Measurements from ENCODE around the gene FAM20C. TPM values are rescaled to one million over a fixed set of nuclear protein-coding genes. Genes with fewer than 3 reads are reported as not detected.

The FAM20C gene
- total RNA-seq, 2 donors from 2014 or later, result 33.5 to 53.5 TPM

DNA sequence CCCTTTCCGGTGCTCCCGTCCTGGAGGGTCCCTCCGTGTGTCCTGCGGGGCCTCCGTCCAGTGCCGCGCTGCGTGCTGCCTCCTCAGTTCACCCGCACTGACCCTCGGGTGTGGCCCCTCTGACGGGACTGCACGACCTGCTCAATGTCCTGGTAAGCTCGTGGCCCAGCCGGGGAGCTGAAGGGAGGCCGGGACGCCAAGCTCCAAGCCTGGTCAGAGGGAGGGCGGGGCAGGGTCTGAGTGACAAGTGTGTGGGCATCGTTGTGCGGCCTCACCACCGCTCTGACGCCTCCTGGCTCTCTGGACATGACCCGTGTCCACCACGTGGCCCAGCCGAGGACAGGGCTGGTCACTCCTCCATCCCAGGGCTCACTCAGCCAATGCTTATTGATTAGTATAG lies 25.9 kb downstream of the FAM20C start:
- no peak for TF ChIP-seq CTCF (conservative IDR thresholded peaks at IDR 0.05)
- Histone ChIP-seq H3K27ac (ENCODE audit: low read depth, low read length) (peak overlapping the region; percentile 44), H3K4me1 (ENCODE audit: control insufficient read depth, insufficient read depth, low read length) (no peaks in the 10 kb centered on the region), H3K9ac (ENCODE audit: extremely low read depth, low read length, poor library complexity, severe bottlenecking) (no peak overlapping the region), H3K27me3 (ENCODE audit: control insufficient read depth, insufficient read depth, low read length, poor library complexity, severe bottlenecking) (no peaks in the 10 kb centered on the region), H3K9me3 (ENCODE audit: control insufficient read depth, low read length) (no peaks in the 10 kb centered on the region), H3K4me3 (ENCODE audit: low read length) (no peak overlapping the region), H3K36me3 (ENCODE audit: control insufficient read depth, insufficient read depth, low read length) (no peaks in the 10 kb centered on the region)
- WGBS, 2 experiments (ENCODE audit: insufficient coverage in 1 of 2, insufficient read length in 1 of 2), result 94 to 95% methylated on average over 19 to 24 of the region's 24 CpGs
- no peaks in the 10 kb centered on the region for H3K27me3 Mint-ChIP-seq (ENCODE audit: insufficient read depth)
- H3K9me3 Mint-ChIP-seq, result no peaks in the 10 kb centered on the region
- H3K27ac Mint-ChIP-seq, result no peak overlapping the region
- H3K4me1 Mint-ChIP-seq, result peaks cover 4% of the 10 kb centered on the region
- peaks cover 9% of the 10 kb centered on the region for H3K36me3 Mint-ChIP-seq (ENCODE audit: low read depth)
- no peak for DNase-seq
- no peak overlapping the region for H3K4me3 Mint-ChIP-seq

DNA sequence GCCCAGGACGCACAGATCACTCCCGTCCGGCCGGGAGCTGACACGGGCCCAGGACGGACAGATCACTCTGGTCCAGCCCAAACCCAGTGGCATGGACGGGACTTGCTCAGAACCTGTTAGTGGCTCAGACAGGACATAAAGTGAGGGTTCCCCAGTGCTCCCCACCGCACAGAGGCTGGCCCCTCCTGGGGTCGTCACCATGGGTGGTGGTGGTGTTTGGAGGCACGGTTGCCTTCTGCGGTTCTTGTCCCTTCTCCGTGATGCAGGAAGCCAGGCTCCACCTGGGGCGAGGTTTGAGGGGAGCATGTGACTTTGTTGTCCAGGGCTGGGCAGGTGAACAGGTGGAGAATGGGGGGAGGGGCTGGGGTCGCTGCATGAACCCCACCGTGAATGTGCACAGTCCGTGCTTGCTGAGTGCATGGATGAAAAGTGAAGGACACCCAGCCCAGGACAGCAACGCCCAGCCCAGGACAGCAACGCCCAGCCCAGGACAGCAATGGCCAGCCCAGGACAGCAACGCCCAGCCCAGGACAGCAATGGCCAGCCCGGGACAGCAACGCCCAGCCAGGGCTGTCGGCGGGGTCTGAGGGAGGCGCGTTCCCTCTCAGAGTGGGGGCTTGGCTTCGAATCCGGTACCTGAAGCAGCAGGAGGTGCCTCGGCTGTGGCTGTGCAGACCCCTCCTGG lies 26.7 kb downstream of the FAM20C start:
- Mint-ChIP-seq H3K9me3 (no peaks in the 10 kb centered on the region), H3K27me3 (ENCODE audit: insufficient read depth) (no peaks in the 10 kb centered on the region), H3K27ac (no peak overlapping the region), H3K4me1 (peaks cover 4% of the 10 kb centered on the region), H3K4me3 (no peak overlapping the region), H3K36me3 (ENCODE audit: low read depth) (peaks cover 3% of the 10 kb centered on the region)
- Histone ChIP-seq H3K9ac (ENCODE audit: extremely low read depth, low read length, poor library complexity, severe bottlenecking) (no peak overlapping the region), H3K36me3 (ENCODE audit: control insufficient read depth, insufficient read depth, low read length) (no peaks in the 10 kb centered on the region), H3K27me3 (ENCODE audit: control insufficient read depth, insufficient read depth, low read length, poor library complexity, severe bottlenecking) (no peaks in the 10 kb centered on the region), H3K9me3 (ENCODE audit: control insufficient read depth, low read length) (no peaks in the 10 kb centered on the region), H3K4me1 (ENCODE audit: control insufficient read depth, insufficient read depth, low read length) (no peaks in the 10 kb centered on the region), H3K4me3 (ENCODE audit: low read length) (no peak overlapping the region), H3K27ac (ENCODE audit: low read depth, low read length) (no peak overlapping the region)
- 90 to 94% methylated on average over 12 to 28 of the region's 28 CpGs for WGBS, 2 experiments (ENCODE audit: insufficient coverage in 1 of 2, insufficient read length in 1 of 2)
- DNase-seq, result no peak
- no peak for TF ChIP-seq CTCF (conservative IDR thresholded peaks at IDR 0.05)

DNA sequence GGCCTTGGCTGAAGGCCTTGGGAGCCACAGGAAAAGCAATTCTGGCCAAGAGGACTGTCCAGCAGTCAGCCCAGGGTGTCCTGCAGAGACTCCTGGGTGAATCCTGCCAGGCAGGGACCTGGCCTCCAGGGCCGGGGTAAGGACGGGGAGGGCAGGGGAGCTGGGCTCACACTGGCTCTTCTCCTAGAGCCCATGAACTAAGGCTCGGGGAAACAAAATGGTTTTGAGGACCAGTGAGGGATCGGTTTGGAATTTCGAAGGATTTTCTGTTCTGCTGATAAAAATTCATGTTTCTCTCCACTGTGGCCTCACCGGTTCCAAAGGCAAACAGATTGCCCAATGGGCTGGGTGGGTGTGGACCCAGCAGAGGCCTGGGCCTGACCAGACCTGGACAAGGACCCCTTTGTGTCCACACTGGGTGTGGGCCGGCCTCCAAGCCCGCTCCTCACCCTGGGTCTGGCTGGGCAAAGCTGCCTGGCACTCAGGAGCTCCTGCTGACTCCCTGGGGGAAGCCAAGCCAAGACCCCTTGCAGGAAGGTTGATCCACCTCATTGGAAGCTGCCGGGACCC lies 27.3 kb downstream of the FAM20C start:
- Histone ChIP-seq H3K9ac (ENCODE audit: extremely low read depth, low read length, poor library complexity, severe bottlenecking) (no peak overlapping the region), H3K27ac (ENCODE audit: low read depth, low read length) (no peak overlapping the region), H3K9me3 (ENCODE audit: control insufficient read depth, low read length) (no peaks in the 10 kb centered on the region), H3K36me3 (ENCODE audit: control insufficient read depth, insufficient read depth, low read length) (no peaks in the 10 kb centered on the region), H3K4me3 (ENCODE audit: low read length) (no peak overlapping the region), H3K4me1 (ENCODE audit: control insufficient read depth, insufficient read depth, low read length) (no peaks in the 10 kb centered on the region), H3K27me3 (ENCODE audit: control insufficient read depth, insufficient read depth, low read length, poor library complexity, severe bottlenecking) (no peaks in the 10 kb centered on the region)
- no peak for DNase-seq
- Mint-ChIP-seq H3K9me3 (no peaks in the 10 kb centered on the region), H3K4me1 (peaks cover 4% of the 10 kb centered on the region), H3K36me3 (ENCODE audit: low read depth) (no peaks in the 10 kb centered on the region), H3K4me3 (no peak overlapping the region), H3K27ac (no peak overlapping the region), H3K27me3 (ENCODE audit: insufficient read depth) (no peaks in the 10 kb centered on the region)
- WGBS, 2 experiments (ENCODE audit: insufficient coverage in 1 of 2, insufficient read length in 1 of 2), result 90 to 94% methylated on average over 7 to 9 of the region's 9 CpGs
- no peak for TF ChIP-seq CTCF (conservative IDR thresholded peaks at IDR 0.05)

All from endodermal cell (in vitro differentiated cells).